ENCODE data around the gene CEND1.

DNA sequence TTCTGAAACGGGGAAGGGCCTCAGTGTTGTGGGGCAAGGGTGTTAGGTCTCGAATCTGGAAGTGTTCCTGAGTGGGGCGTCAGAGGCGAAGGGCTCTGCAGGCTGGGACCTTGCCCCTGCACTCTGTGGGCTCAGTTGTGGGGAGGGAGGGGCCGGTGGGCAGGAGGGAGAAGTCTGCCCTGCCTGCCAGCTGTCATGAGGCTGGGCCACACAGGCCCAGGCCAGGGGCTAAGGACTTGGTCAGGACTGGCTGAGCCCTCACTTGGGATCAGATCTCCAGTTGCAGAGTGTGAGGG is 38.0 kb upstream of the CEND1 start, which contains the start of gene CRACR2B:
- TF ChIP-seq POLR2A (IDR thresholded peaks at IDR 0.05; ENCODE audit: low read length) = no peak
- no peak for TF ChIP-seq GATA1 (IDR thresholded peaks at IDR 0.05; ENCODE audit: low read depth, low read length)
